K562 (cell line): ENCODE measurements around the gene GAPVD1. TPM values are rescaled to one million over a fixed set of nuclear protein-coding genes. Genes with fewer than 3 reads are reported as not detected.
A peak's percentile ranks its signal among the peaks of the same experiment; 100 is the strongest.

Experiments
- ARID3A ChIP-seq: IDR thresholded peaks from 2 replicates; pipeline ENCODE4 v1.6.1; 2012; ENCODE audit warnings: low read depth, low read length, improper control_type of control experiment, borderline replicate concordance
- CBX8 ChIP-seq: fragments of 200-600 bp; sonication (generic); IDR thresholded peaks from 2 replicates; pipeline ENCODE4 v1.6.1; 2012; ENCODE audit warnings: borderline replicate concordance, mixed run types, low read depth, mild to moderate bottlenecking, moderate library complexity, mixed read lengths, low read length, control low read depth, inconsistent platforms; ENCODE audit not compliant: poor library complexity, severe bottlenecking; ENCODE audit errors: extremely low read depth
- CLOCK ChIP-seq: fragments of 250-450 bp; sonication (Bioruptor Pico); IDR thresholded peaks from 2 replicates; pipeline ENCODE4 v1.4.0; 2020; ENCODE audit warnings: mild to moderate bottlenecking, moderate library complexity, borderline replicate concordance
- COPS2 ChIP-seq: fragments of 450-650 bp; conservative IDR thresholded peaks from 2 replicates; pipeline ENCODE4 v1.6.1; 2016; ENCODE audit warnings: mild to moderate bottlenecking, moderate library complexity
- DPF2 ChIP-seq: fragments of 450-650 bp; IDR thresholded peaks from 2 replicates; pipeline ENCODE4 v1.6.1; 2016
- ELF1 ChIP-seq: fragments of 200-800 bp; sonication (Bioruptor generic); IDR thresholded peaks from 2 replicates; pipeline ENCODE4 v1.6.1; 2016; ENCODE audit warnings: missing genetic modification characterization, missing compliant biosample characterization
- HIVEP1 ChIP-seq: fragments of 250-450 bp; sonication (Bioruptor Pico); IDR thresholded peaks from 2 replicates; pipeline ENCODE4 v1.4.0; 2020; ENCODE audit warnings: mild to moderate bottlenecking
- KAT8 ChIP-seq: fragments of 450-650 bp; IDR thresholded peaks from 2 replicates; pipeline ENCODE4 v1.6.1; 2016; ENCODE audit warnings: low read depth, mild to moderate bottlenecking
- MBD2 ChIP-seq: sonication (generic); IDR thresholded peaks from 2 replicates; pipeline ENCODE4 v1.6.1; 2016; ENCODE audit warnings: low read depth, borderline replicate concordance
- MEIS2 ChIP-seq: fragments of 450-650 bp; IDR thresholded peaks from 2 replicates; pipeline ENCODE4 v1.6.1; 2014; ENCODE audit warnings: mild to moderate bottlenecking; ENCODE audit not compliant: partially characterized antibody
- NCOA4 ChIP-seq: fragments of 450-650 bp; IDR thresholded peaks from 2 replicates; pipeline ENCODE4 v1.6.1; 2018; ENCODE audit warnings: mild to moderate bottlenecking; ENCODE audit not compliant: partially characterized antibody
- NR4A1 ChIP-seq, 2 experiments: fragments of 250-450 bp in 1 of 2; fragments of 450-650 bp in 1 of 2; sonication (Bioruptor Pico) in 1 of 2; IDR thresholded peaks; 2 replicates each; pipeline versions ENCODE4 v1.4.0 to v1.6.1; 2016 to 2020; ENCODE audit warnings: mild to moderate bottlenecking in 2 of 2, missing compliant biosample characterization in 1 of 2, missing genetic modification characterization in 1 of 2, moderate library complexity in 1 of 2
- PML ChIP-seq: IDR thresholded peaks from 2 replicates; pipeline ENCODE4 v1.6.1; 2012; ENCODE audit warnings: low read length, inconsistent platforms
- RAD21 ChIP-seq, 2 experiments: fragments of 250-450 bp in 1 of 2; fragments of 450-650 bp in 1 of 2; sonication (Bioruptor Pico) in 1 of 2; formaldehyde crosslinking in 1 of 2; IDR thresholded peaks in 1 of 2; conservative IDR thresholded peaks in 1 of 2; 2 replicates each; pipeline versions ENCODE4 v1.4.0 to v1.8.0; 2020 to 2022; ENCODE audit warnings: mild to moderate bottlenecking in 2 of 2, moderate library complexity in 1 of 2
- RUNX1 ChIP-seq: sonication (generic); IDR thresholded peaks from 2 replicates; pipeline ENCODE4 v1.6.1; 2016; ENCODE audit warnings: antibody characterized with exemption, low read depth
- SNIP1 ChIP-seq: fragments of 450-650 bp; IDR thresholded peaks from 2 replicates; pipeline ENCODE4 v1.7.1; 2017; ENCODE audit warnings: low read depth, mild to moderate bottlenecking
- SRF ChIP-seq, 2 experiments: fragments of 250-450, 450-650 bp in 1 of 2; sonication (Bioruptor Pico) in 1 of 2; sonication (generic) in 1 of 2; formaldehyde crosslinking; IDR thresholded peaks; 2 replicates each; pipeline versions ENCODE4 v1.5.0 to v1.5.1; 2020 to 2022; ENCODE audit warnings: mild to moderate bottlenecking in 1 of 2, missing genetic modification reagents in 1 of 2
- TARDBP ChIP-seq: fragments of 450-650 bp; IDR thresholded peaks from 2 replicates; pipeline ENCODE4 v1.6.1; 2016
- TFAM ChIP-seq: fragments of 250-450 bp; sonication (Bioruptor Pico); conservative IDR thresholded peaks from 2 replicates; pipeline ENCODE4 v1.5.0; 2021; ENCODE audit warnings: mild to moderate bottlenecking, moderate library complexity
- TFAP4 ChIP-seq: sonication (generic); formaldehyde crosslinking; IDR thresholded peaks from 2 replicates; pipeline ENCODE4 v1.8.0; 2022; ENCODE audit warnings: missing genetic modification reagents, mild to moderate bottlenecking, moderate library complexity, borderline replicate concordance
- ZBTB12 ChIP-seq: fragments of 250-450 bp; sonication (Bioruptor Pico); IDR thresholded peaks from 2 replicates; pipeline ENCODE4 v1.4.0; 2020
- ZC3H4 ChIP-seq: sonication (generic); formaldehyde crosslinking; IDR thresholded peaks from 2 replicates; pipeline ENCODE4 v1.9.0; 2021; ENCODE audit warnings: missing genetic modification reagents, borderline replicate concordance
- ZNF133 ChIP-seq: fragments of 250-450 bp; sonication (Bioruptor Pico); IDR thresholded peaks from 2 replicates; pipeline ENCODE4 v1.4.0; 2020; ENCODE audit warnings: mild to moderate bottlenecking
- polyA plus RNA-seq, 8 experiments: library from polyadenylated mRNA; depleted of rRNA in 4 of 8; stranded (reverse) in 5 of 8; unstranded in 3 of 8; fragments of >200 nt; fragmentation: Nextera tagmentation in 2 of 8; fragmentation: Illumina TruSeq in 1 of 8; extraction: Ambion mirVana in 2 of 8; extraction: Trizol in 1 of 8; gene quantifications; 2 replicates each; pipeline versions ENCODE4 v1.2.1 to v1.2.3, GENCODE V29; 2011 to 2014; ENCODE audit warnings: inconsistent platforms in 1 of 8, missing spikeins in 1 of 8
- total RNA-seq, 7 experiments: library from RNA; depleted of rRNA in 6 of 7; stranded (reverse); fragments of >200 nt in 6 of 7; fragmentation: Illumina TruSeq in 2 of 7; extraction: Trizol in 2 of 7; gene quantifications; 2 replicates each; pipeline versions ENCODE4 v1.2.1 to v1.2.3, GENCODE V29; 2011 to 2021; ENCODE audit warnings: low replicate concordance in 1 of 7

Gene GAPVD1
- total and polyA plus RNA-seq, 9 of the 15 experiments (the other 6 are each of a cell fraction or from before 2014, with no cell fraction given), result 9.5 to 66.1 (median 45.5) TPM

- TF ChIP-seq CBX8, result no peak
- TF ChIP-seq RUNX1, result 0 out of 2 replicates have a peak, but pooled peaks have one; percentile 81
- peak; percentile 12; the same call in 1 of the 2 replicates for TF ChIP-seq TFAP4 (CRISPR knock-in tag)
- TF ChIP-seq CLOCK (CRISPR knock-in tag), result 0 out of 2 replicates have a peak, but pooled peaks have one; percentile 64
- no peak for TF ChIP-seq ZNF133 (CRISPR knock-in tag)
- no peak for TF ChIP-seq SRF (CRISPR knock-in tag; IDR thresholded peaks at IDR 0.05)
- peak; percentile 99 for TF ChIP-seq ARID3A
- no peak for TF ChIP-seq ZC3H4 (CRISPR knock-in tag)
- peak; percentile 100 for TF ChIP-seq PML
- no peak for TF ChIP-seq COPS2
- peak; percentile 52 for TF ChIP-seq ELF1 (tag)
- TF ChIP-seq TFAM (CRISPR knock-in tag), result no peak
- peak; percentile 100 for TF ChIP-seq DPF2
- TF ChIP-seq MEIS2, result peak; percentile 97
- TF ChIP-seq ZBTB12, result 0 out of 2 replicates have a peak, but pooled peaks have one; percentile 24
- 0 out of 2 replicates have a peak, but pooled peaks have one; percentile 67 for TF ChIP-seq HIVEP1 (CRISPR knock-in tag)
- TF ChIP-seq TARDBP, result peak; percentile 99
- TF ChIP-seq NR4A1 (CRISPR knock-in tag; IDR thresholded peaks at IDR 0.05), result no peak
- TF ChIP-seq NR4A1 (tag; IDR thresholded peaks at IDR 0.05), result peak; percentile 97
- TF ChIP-seq RAD21 (CRISPR knock-in tag; conservative IDR thresholded peaks at IDR 0.05 in 1 of 2, IDR thresholded peaks at IDR 0.05 in 1 of 2), result peak in 1 of 2 experiments; percentile 23; a peak in 1 of 4 replicates
- peak; percentile 96 for TF ChIP-seq NCOA4
- peak; percentile 89 for TF ChIP-seq MBD2
- no peak for TF ChIP-seq KAT8
- no peak for TF ChIP-seq SNIP1
Observed at GRCh38 chr9:125284855-125285254, 23.2 kb downstream of the GAPVD1 start (continued).
